Body of pancreas (tissue), 4 donors: ENCODE data around the gene TTC27.

Experiments
- CTCF ChIP-seq, 7 experiments: fragments of 450-650 bp in 4 of 7; fragments of 200-600 bp in 3 of 7; sonication (generic) in 3 of 7; IDR thresholded peaks; one replicate each; pipeline ENCODE4 v1.5.1; 2016 to 2019; ENCODE audit warnings: antibody characterized with exemption in 7 of 7
- POLR2A ChIP-seq, 3 donors: fragments of 450-650 bp; IDR thresholded peaks; one replicate each; pipeline ENCODE4 v1.6.1; 2016; ENCODE audit warnings: antibody characterized with exemption in 3 of 3, mild to moderate bottlenecking in 2 of 3

DNA sequence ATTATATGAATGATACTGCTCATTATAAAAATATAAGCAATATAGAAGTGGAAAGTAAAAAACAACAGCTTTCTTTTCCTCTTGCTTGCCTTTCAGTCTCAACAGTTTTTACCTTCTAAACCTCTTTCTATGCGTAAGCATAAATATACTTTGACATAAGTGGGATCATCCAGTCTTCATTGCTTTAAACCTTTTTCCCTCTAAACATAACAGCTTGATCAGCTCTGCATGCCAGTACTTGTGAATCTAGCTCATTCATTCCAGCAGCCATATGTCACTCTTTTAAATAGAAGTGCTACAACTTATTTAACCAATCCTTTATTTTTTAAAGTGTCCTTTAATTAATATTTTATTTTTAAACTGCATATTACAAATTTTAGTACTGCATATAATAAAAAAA lies 88.1 kb downstream of the TTC27 start:
- TF ChIP-seq POLR2A (IDR thresholded peaks at IDR 0.05), result no peak
- no peak for TF ChIP-seq CTCF (IDR thresholded peaks at IDR 0.05)
